ENCODE measurements around the gene RPL37A.
A peak's percentile ranks its signal among the peaks of the same experiment; 100 is the strongest.

RPL37A gene

GRCh38 chr2:216490061-216490460 lies 8.6 kb upstream of the RPL37A start:
- peak; percentile 86 for DNase-seq (ENCODE audit: low read depth)

GRCh38 chr2:216491793-216492596 lies 6.6 kb upstream of the RPL37A start:
- no peak for DNase-seq (ENCODE audit: low read depth)

GRCh38 chr2:216492597-216493333 lies 5.9 kb upstream of the RPL37A start:
- DNase-seq (ENCODE audit: low read depth): peak; percentile 80

- DNase-seq (ENCODE audit: low read depth): no peak
These were observed 5.3 kb upstream of the RPL37A start for GRCh38 chr2:216493334-216493685.

GRCh38 chr2:216495656-216496055 lies 3.0 kb upstream of the RPL37A start:
- peak; percentile 64 for DNase-seq (ENCODE audit: low read depth)

GRCh38 chr2:216497382-216498069 lies 1.1 kb upstream of the RPL37A start:
- DNase-seq (ENCODE audit: low read depth): no peak

GRCh38 chr2:216498070-216498378 lies 620 bp upstream of the RPL37A start:
- no peak for DNase-seq (ENCODE audit: low read depth)

- DNase-seq (ENCODE audit: low read depth): no peak
These were observed 1.1 kb downstream of the RPL37A start for GRCh38 chr2:216499641-216500218.

- no peak for DNase-seq (ENCODE audit: low read depth)
These were observed 1.9 kb downstream of the RPL37A start for GRCh38 chr2:216500572-216500971.

- DNase-seq (ENCODE audit: low read depth): no peak
These were observed 3.2 kb downstream of the RPL37A start for GRCh38 chr2:216501854-216502253.

- no peak for DNase-seq (ENCODE audit: low read depth)
These were observed 3.9 kb downstream of the RPL37A start for GRCh38 chr2:216502381-216503158.

GRCh38 chr2:216503159-216503629 lies 4.5 kb downstream of the RPL37A start:
- no peak for DNase-seq (ENCODE audit: low read depth)

GRCh38 chr2:216503697-216504375 lies 5.2 kb downstream of the RPL37A start:
- no peak for DNase-seq (ENCODE audit: low read depth)

- no peak for DNase-seq (ENCODE audit: low read depth)
These were observed 5.7 kb downstream of the RPL37A start for GRCh38 chr2:216504376-216504762.

GRCh38 chr2:216505133-216506106 lies 6.8 kb downstream of the RPL37A start:
- no peak for DNase-seq (ENCODE audit: low read depth)

- no peak for DNase-seq (ENCODE audit: low read depth)
These were observed 8.8 kb downstream of the RPL37A start for GRCh38 chr2:216507220-216508160.

GRCh38 chr2:216508229-216508628 lies 9.6 kb downstream of the RPL37A start:
- no peak for DNase-seq (ENCODE audit: low read depth)

GRCh38 chr2:216516730-216517350 lies 18.2 kb downstream of the RPL37A start:
- peak; percentile 65 for DNase-seq (ENCODE audit: low read depth)
